Neural progenitor cell (in vitro differentiated cells): ENCODE data around the gene TBCEL. TPM values are rescaled to one million over a fixed set of nuclear protein-coding genes. Genes with fewer than 3 reads are reported as not detected.
A peak's percentile ranks its signal among the peaks of the same experiment; 100 is the strongest.

Experiments used
- DNase-seq: peaks from one replicate; pipeline ENCODE4 v3.0.0-alpha.2; 2016; ENCODE audit warnings: low spot score
- H2AFZ ChIP-seq: fragments of 200-600 bp; sonication (generic); replicated peaks from 2 replicates; pipeline ENCODE4 v1.6.1; 2016; ENCODE audit warnings: antibody characterized with exemption
- H3F3A ChIP-seq: fragments of 200-600 bp; sonication (generic); 2 replicates; pipeline ENCODE4 v1.6.1; 2016; ENCODE audit warnings: antibody characterized with exemption, low read depth
- H3K27ac ChIP-seq: fragments of 200-600 bp; sonication (generic); 2 replicates; pipeline ENCODE4 v1.5.1; 2016; ENCODE audit warnings: mild to moderate bottlenecking
- H3K27me3 ChIP-seq: fragments of 200-600 bp; sonication (generic); 2 replicates; pipeline ENCODE4 v1.6.1; 2016; ENCODE audit warnings: mild to moderate bottlenecking, moderate library complexity
- H3K36me3 ChIP-seq: fragments of 200-600 bp; sonication (generic); 2 replicates; pipeline ENCODE4 v1.5.1; 2016
- H3K4me1 ChIP-seq: fragments of 200-600 bp; sonication (generic); 2 replicates; pipeline ENCODE4 v1.6.1; 2016; ENCODE audit warnings: mixed run types
- H3K4me2 ChIP-seq: fragments of 200-600 bp; sonication (generic); 2 replicates; pipeline ENCODE4 v1.6.1; 2016
- H3K4me3 ChIP-seq: fragments of 200-600 bp; sonication (generic); 2 replicates; pipeline ENCODE4 v1.5.1; 2016
- H3K79me2 ChIP-seq: fragments of 200-600 bp; sonication (generic); 2 replicates; pipeline ENCODE4 v1.6.1; 2016; ENCODE audit warnings: low read depth
- H3K9ac ChIP-seq: fragments of 200-600 bp; sonication (generic); 2 replicates; pipeline ENCODE4 v1.6.1; 2016
- H3K9me3 ChIP-seq: fragments of 200-600 bp; sonication (generic); 2 replicates; pipeline ENCODE4 v1.5.1; 2016; ENCODE audit warnings: low read depth
- H4K20me1 ChIP-seq: fragments of 200-600 bp; sonication (generic); 2 replicates; pipeline ENCODE4 v1.6.1; 2016; ENCODE audit warnings: low read depth
- H3K27ac Mint-ChIP-seq: 3 replicates; pipeline ENCODE4 v1.8.0; 2021; ENCODE audit warnings: mixed read lengths
- H3K27me3 Mint-ChIP-seq: 2 replicates; pipeline ENCODE4 v1.8.0; 2022; ENCODE audit warnings: low read depth, mild to moderate bottlenecking, inconsistent platforms, moderate library complexity, mixed read lengths; ENCODE audit not compliant: insufficient read depth
- H3K36me3 Mint-ChIP-seq: 3 replicates; pipeline ENCODE4 v1.8.0; 2021; ENCODE audit warnings: mixed read lengths
- H3K4me1 Mint-ChIP-seq: 3 replicates; pipeline ENCODE4 v1.8.0; 2021; ENCODE audit warnings: mixed read lengths
- H3K4me3 Mint-ChIP-seq: 3 replicates; pipeline ENCODE4 v1.8.0; 2021; ENCODE audit warnings: mild to moderate bottlenecking, moderate library complexity, mixed read lengths
- H3K9me3 Mint-ChIP-seq: 3 replicates; pipeline ENCODE4 v1.8.0; 2020; ENCODE audit warnings: mixed read lengths
- EZH2 ChIP-seq: fragments of 200-600 bp; sonication (generic); IDR thresholded peaks from 2 replicates; pipeline ENCODE4 v1.6.1; 2017; ENCODE audit warnings: antibody characterized with exemption, mild to moderate bottlenecking, moderate library complexity
- EZH2phosphoT487 ChIP-seq: fragments of 200-600 bp; sonication (generic); IDR thresholded peaks from 2 replicates; pipeline ENCODE4 v1.6.1; 2017; ENCODE audit warnings: antibody characterized with exemption
- total RNA-seq: library from RNA; depleted of rRNA; stranded (reverse); fragments of >200 nt; gene quantifications from 2 replicates; pipeline ENCODE4 v1.2.3, GENCODE V29; 2015; ENCODE audit warnings: low replicate concordance
- TF ChIP-seq, protein P1 (sequence below): fragments of 200-600 bp; sonication (generic); IDR thresholded peaks from 2 replicates; pipeline ENCODE4 v1.5.1; 2017; ENCODE audit warnings: antibody characterized with exemption, mild to moderate bottlenecking

The TBCEL gene
- total RNA-seq, 1 donor from 2014 or later = 22.3 TPM

GRCh38 chr11:121134741-121135312 is 110.9 kb downstream of the TBCEL start:
- H3K9me3 ChIP-seq = no peaks in the 10 kb centered on the region
- H2AFZ ChIP-seq = no peak overlapping the region
- no peak overlapping the region for H3K9ac ChIP-seq
- TF ChIP-seq, protein P1, sequence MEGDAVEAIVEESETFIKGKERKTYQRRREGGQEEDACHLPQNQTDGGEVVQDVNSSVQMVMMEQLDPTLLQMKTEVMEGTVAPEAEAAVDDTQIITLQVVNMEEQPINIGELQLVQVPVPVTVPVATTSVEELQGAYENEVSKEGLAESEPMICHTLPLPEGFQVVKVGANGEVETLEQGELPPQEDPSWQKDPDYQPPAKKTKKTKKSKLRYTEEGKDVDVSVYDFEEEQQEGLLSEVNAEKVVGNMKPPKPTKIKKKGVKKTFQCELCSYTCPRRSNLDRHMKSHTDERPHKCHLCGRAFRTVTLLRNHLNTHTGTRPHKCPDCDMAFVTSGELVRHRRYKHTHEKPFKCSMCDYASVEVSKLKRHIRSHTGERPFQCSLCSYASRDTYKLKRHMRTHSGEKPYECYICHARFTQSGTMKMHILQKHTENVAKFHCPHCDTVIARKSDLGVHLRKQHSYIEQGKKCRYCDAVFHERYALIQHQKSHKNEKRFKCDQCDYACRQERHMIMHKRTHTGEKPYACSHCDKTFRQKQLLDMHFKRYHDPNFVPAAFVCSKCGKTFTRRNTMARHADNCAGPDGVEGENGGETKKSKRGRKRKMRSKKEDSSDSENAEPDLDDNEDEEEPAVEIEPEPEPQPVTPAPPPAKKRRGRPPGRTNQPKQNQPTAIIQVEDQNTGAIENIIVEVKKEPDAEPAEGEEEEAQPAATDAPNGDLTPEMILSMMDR = no peak
- no peak for TF ChIP-seq EZH2
- no peak for TF ChIP-seq EZH2phosphoT487
- no peaks in the 10 kb centered on the region for H3F3A ChIP-seq
- Mint-ChIP-seq H3K4me3 (no peak overlapping the region), H3K27ac (no peak overlapping the region), H3K9me3 (no peaks in the 10 kb centered on the region), H3K27me3 (peaks cover 2% of the 10 kb centered on the region), H3K4me1 (peaks cover 8% of the 10 kb centered on the region), H3K36me3 (no peaks in the 10 kb centered on the region)
- H3K4me1 ChIP-seq = no peaks in the 10 kb centered on the region
- H3K27me3 ChIP-seq = no peaks in the 10 kb centered on the region
- no peak overlapping the region for H3K4me2 ChIP-seq
- no peak for DNase-seq
- no peaks in the 10 kb centered on the region for H3K36me3 ChIP-seq
- H3K79me2 ChIP-seq = no peaks in the 10 kb centered on the region
- no peak overlapping the region for H3K27ac ChIP-seq
- H3K4me3 ChIP-seq = no peak overlapping the region
- H4K20me1 ChIP-seq = no peaks in the 10 kb centered on the region

GRCh38 chr11:121137005-121137404 is 113.1 kb downstream of the TBCEL start:
- DNase-seq = no peak
- Mint-ChIP-seq H3K4me3 (no peak overlapping the region), H3K27ac (no peak overlapping the region), H3K27me3 (peaks cover 2% of the 10 kb centered on the region), H3K9me3 (no peaks in the 10 kb centered on the region), H3K4me1 (peaks cover 11% of the 10 kb centered on the region), H3K36me3 (no peaks in the 10 kb centered on the region)
- H3K27ac ChIP-seq = no peak overlapping the region
- H4K20me1 ChIP-seq = no peaks in the 10 kb centered on the region
- no peaks in the 10 kb centered on the region for H3K27me3 ChIP-seq
- H3K36me3 ChIP-seq = no peaks in the 10 kb centered on the region
- no peaks in the 10 kb centered on the region for H3K79me2 ChIP-seq
- no peak overlapping the region for H3K9ac ChIP-seq
- no peaks in the 10 kb centered on the region for H3K4me1 ChIP-seq
- H3F3A ChIP-seq = no peaks in the 10 kb centered on the region
- no peak overlapping the region for H2AFZ ChIP-seq
- no peak overlapping the region for H3K4me2 ChIP-seq
- no peak overlapping the region for H3K4me3 ChIP-seq
- no peak for TF ChIP-seq EZH2
- TF ChIP-seq EZH2phosphoT487 = no peak
- TF ChIP-seq, protein P1 = no peak
- H3K9me3 ChIP-seq = no peaks in the 10 kb centered on the region

DNA sequence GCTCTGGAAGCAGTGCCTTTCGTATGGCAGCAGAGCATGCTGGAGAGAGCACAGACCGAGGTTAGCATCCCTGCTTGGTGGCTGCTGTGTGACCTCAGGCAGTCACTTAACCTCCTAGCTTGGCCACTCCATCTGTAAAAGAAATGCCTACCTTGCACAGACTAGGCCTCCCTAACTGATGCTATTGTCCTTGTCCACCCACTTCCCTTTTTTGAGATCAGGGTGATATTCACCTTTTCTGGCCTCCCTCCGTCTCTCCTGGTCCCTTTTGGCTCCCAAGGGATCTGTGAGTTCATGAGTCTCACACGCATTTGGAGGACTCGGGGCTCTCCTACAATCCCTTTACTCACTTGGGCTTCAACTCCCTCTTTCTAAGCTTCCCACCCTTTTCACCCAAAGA is 114.4 kb downstream of the TBCEL start:
- TF ChIP-seq EZH2 (no peak), EZH2phosphoT487 (no peak)
- TF ChIP-seq, protein P1 = no peak
- no peak overlapping the region for H3K4me3 Mint-ChIP-seq
- H3K79me2 ChIP-seq = no peaks in the 10 kb centered on the region

More for the DNA sequence above, 114.4 kb downstream of the TBCEL start:
- H3K36me3 ChIP-seq = no peaks in the 10 kb centered on the region
- H3F3A ChIP-seq = no peaks in the 10 kb centered on the region
- no peaks in the 10 kb centered on the region for H4K20me1 ChIP-seq
- no peak overlapping the region for H3K4me2 ChIP-seq
- H3K9ac ChIP-seq = no peak overlapping the region
- Mint-ChIP-seq H3K4me1 (peaks cover 11% of the 10 kb centered on the region), H3K9me3 (no peaks in the 10 kb centered on the region), H3K27me3 (peaks cover 2% of the 10 kb centered on the region), H3K27ac (peak overlapping the region; percentile 80), H3K36me3 (no peaks in the 10 kb centered on the region)
- no peak overlapping the region for H3K27ac ChIP-seq
- DNase-seq = no peak
- no peaks in the 10 kb centered on the region for H3K27me3 ChIP-seq
- H3K9me3 ChIP-seq = no peaks in the 10 kb centered on the region
- H3K4me3 ChIP-seq = no peak overlapping the region
- no peak overlapping the region for H2AFZ ChIP-seq
- no peaks in the 10 kb centered on the region for H3K4me1 ChIP-seq
